ENCODE data around the gene ZSWIM6.

DNA sequence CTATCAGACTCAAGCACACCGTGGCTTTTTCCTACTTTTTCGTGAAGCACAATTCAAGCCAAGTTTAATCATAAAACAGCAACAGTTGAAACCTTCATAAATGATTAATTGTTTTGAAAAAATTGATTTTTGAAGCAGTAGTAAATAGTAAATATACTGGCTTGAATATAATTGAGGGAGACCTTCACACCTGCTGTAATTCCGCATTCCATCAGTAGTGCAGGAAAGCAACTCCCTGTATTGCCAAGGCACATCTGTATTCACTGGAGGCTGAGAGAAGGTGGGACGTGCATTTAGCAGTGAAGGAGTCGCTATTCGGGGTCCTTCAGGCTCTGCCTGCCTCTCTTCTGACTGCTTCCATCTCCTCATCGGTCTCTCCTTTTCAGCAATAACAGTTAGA, 203.8 kb downstream of the ZSWIM6 start:
- no peak for TF ChIP-seq POLR2AphosphoS5 (IDR thresholded peaks at IDR 0.05; ENCODE audit: borderline replicate concordance, low read depth, low read length)
- TF ChIP-seq EZH2 (IDR thresholded peaks at IDR 0.05): no peak
- no peak for TF ChIP-seq FOXP2 (optimal IDR thresholded peaks at IDR 0.05; ENCODE audit: control extremely low read depth, extremely low read length, insufficient read depth)

Measured in SK-N-MC (cell line).